K562 (cell line): ENCODE measurements around the gene ZMYND15.

Experiments used
- SMAD1 ChIP-seq: fragments of 150-350 bp; IDR thresholded peaks from 2 replicates; pipeline ENCODE4 v1.6.1; 2014; ENCODE audit warnings: low read length, low read depth; ENCODE audit not compliant: partially characterized antibody
- TARDBP ChIP-seq: fragments of 450-650 bp; IDR thresholded peaks from 2 replicates; pipeline ENCODE4 v1.6.1; 2016

DNA sequence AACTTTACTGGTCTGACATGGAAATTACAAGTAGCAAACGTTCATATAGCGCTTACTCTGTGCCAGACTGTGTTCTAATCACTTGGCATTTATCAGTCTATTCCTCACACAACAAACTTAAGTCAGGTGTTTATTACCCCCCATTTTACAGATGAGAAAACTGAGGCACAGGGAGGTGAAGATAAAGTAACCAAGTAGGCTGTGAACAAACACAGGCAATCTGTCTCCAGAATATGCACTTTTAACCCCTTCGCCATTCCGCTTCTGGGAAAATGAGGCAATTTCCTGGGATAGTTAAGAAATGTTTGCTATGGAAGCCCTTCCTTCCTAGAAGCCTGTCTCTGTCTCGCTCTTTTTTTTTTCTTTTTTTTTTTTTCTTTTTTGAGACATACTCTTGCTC, 12.3 kb downstream of the ZMYND15 start:
- TF ChIP-seq SMAD1 (no peak), TARDBP (no peak)
